ENCODE measurements around the gene DENND11.

DENND11 gene, protein sequence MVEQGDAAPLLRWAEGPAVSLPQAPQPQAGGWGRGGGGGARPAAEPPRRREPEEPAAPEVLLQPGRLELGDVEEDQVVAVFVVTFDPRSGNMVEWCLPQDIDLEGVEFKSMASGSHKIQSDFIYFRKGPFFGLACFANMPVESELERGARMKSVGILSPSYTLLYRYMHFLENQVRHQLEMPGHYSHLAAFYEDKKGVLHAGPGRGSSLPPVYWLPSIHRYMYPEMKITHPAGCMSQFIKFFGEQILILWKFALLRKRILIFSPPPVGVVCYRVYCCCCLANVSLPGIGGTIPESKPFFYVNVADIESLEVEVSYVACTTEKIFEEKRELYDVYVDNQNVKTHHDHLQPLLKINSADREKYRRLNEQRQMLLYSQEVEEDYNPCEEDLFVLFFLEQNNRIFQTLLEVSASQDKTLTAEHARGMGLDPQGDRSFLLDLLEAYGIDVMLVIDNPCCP

GRCh38 chr7:141702047-141702567, at the start of gene DENND11:
DENND11 (minus strand) TSS chr7:141702166; CDS start chr7:141702153, 13 bp downstream.
- peak in 29 of 56 donors; percentile 19 to 66 (median 44) for DNase-seq

GRCh38 chr7:141748396-141748795, 46.4 kb upstream of the DENND11 start:
- no peak for DNase-seq

DNA sequence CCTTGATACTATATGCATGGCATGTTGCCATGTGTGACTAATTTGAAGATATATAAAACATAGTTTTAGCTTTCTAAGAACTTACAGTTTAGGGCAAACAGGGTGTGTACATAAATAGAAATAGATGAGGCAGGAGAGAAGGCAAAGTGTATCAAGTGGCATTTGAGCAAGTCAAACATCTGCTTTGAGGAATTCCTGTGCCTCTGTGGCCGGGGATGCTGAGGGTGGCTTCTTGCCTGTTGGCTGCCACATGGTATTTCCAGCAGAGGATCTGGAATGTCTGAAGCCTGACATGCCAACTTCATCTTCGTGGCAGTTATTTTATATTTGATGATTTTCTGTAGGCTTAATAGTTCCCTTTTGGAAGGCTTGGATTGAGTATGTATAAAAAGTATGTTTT, 42.2 kb upstream of the DENND11 start:
- DNase-seq, result no peak

DNA sequence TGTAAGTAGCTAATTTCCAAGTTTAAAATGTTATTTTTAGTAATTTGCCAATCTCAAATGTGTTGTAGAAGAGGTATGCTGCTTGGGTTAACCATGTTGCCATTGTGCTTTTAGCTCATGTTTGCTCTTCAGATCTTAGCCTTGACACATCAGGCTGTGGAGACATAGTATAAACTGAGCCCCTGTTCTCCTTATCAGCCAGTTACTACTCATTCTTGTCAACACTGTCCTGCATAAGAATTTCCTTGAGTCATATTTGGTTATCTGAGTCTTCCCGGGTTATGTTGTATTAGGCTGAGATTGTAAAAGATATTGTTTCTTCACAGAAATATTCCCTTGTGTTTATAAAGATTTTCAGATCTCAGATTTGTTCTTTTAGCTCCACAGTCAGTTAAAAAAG, 40.3 kb upstream of the DENND11 start:
- no peak for DNase-seq

DNA sequence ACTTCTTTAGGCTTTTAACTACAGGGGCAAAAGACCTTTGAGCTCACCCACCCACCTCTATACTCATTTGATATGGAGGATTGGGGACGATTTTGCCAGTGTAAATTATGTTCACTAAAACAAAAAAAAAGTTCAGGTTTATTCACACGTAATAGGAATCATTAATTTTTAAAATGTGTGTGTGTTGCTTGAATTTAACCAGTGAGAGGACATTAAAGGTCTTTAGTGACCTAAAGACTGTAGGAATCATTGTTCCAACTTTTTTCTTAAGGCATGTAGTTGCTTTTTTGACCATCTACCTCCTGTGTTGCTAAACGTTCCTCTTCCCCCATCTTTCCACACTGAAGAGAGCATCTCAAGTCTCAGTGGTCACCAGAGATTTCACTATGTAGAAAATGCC, 37.3 kb upstream of the DENND11 start:
- no peak for DNase-seq

GRCh38 chr7:141738592-141739013, 36.6 kb upstream of the DENND11 start:
- no peak for DNase-seq

DNA sequence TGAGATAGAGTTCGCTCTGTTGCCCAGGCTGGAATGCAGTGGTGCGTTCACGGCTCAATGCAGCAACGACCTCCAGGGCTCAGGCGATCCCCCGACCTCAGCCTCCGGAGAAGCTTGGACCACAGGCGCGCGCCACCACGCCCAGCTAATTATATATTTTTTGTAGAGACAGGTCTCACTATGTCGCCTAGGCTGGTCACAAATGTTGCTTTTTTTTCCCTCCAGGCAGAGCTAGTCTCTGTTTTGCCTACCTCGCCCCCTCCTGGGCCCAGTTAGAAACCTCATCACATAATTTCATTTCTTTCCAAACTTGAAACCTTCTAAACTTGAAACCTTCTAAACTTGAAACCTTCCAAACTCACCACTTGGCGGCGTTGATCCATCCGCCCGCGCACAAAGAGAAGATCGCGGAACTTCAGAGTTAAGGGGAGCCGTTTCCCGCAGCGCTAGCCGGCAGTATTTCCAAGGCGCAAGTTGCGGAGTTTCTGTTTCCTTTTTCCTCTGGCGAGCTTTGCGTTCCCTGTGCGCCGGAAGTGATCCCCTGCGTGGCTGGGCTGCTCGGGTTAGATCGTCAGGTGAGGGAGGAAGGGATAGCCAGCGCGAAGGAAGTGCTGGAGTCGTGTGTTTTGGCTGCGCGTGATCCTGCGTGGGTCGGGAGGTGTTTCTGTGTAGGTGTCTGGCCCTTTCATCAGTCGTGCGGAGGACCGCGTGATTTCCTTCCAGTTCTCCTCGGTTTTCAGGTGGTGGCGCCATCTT, 36.0 kb upstream of the DENND11 start, which contains the start of gene SSBP1:
SSBP1 (plus strand) TSS at position 523 of the 756 bp plus-strand sequence. CDS start 809 bp downstream, outside the sequence.
- DNase-seq, result peak; percentile 46 to 95 (median 86)

DNA sequence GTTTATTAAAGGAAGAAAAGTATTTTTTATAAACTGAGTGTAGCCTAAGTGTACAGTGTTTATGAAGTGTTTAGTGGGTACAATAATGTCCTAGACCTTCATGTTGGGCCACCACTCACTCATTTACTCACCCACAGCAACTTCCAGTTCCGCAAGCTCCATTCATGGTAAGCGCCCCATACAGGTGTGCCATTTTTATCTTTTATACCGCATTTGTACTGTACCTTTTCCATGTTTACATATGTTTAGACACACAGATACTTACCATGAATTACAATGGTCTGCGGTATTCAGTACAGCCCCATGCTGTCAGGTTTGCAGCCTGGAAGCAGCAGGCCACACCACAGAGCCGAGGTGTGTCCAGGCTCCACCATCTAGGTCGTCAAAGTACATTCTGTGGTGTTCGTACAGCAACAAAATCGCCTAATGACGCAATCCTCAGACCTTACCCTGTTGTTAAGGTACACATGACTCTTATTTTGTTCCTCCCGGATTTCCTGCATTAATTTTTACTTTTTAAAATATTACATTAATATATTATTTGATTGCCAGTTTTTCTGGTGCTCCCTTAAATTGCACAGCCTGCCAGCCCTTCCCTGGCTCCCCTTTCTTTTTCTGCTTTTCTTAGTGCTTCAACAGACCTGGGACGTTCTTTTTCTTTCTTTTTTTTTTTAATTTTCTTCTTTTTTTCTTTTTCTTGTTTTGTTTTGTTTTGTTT, 35.3 kb upstream of the DENND11 start:
- DNase-seq, result no peak

GRCh38 chr7:141731476-141732149, 29.6 kb upstream of the DENND11 start:
- DNase-seq, result peak in 3 of 56 donors; percentile 3 to 7 (median 3)

GRCh38 chr7:141729020-141729419, 27.1 kb upstream of the DENND11 start:
- no peak for DNase-seq

- no peak for DNase-seq
Observed at GRCh38 chr7:141722529-141722928, 20.6 kb upstream of the DENND11 start.

DNA sequence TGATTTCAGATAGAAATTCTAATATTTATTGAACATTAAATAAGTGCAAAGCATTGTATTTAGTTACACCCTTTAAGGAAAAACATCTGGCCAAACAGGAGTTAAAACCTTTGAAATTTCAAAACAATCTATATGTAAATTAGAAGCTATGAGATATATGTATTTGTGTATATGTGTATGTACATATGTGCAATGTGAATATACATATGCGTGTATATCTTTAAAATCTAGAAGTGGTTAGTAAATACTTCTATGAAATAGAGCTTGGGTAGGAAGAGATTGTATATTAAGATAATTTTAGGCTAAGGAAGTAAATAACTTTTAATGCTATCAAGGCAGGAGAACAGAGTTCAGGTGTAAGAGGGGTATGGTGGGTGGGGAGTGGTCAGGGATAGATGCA, 15.5 kb upstream of the DENND11 start:
- no peak for DNase-seq

DNA sequence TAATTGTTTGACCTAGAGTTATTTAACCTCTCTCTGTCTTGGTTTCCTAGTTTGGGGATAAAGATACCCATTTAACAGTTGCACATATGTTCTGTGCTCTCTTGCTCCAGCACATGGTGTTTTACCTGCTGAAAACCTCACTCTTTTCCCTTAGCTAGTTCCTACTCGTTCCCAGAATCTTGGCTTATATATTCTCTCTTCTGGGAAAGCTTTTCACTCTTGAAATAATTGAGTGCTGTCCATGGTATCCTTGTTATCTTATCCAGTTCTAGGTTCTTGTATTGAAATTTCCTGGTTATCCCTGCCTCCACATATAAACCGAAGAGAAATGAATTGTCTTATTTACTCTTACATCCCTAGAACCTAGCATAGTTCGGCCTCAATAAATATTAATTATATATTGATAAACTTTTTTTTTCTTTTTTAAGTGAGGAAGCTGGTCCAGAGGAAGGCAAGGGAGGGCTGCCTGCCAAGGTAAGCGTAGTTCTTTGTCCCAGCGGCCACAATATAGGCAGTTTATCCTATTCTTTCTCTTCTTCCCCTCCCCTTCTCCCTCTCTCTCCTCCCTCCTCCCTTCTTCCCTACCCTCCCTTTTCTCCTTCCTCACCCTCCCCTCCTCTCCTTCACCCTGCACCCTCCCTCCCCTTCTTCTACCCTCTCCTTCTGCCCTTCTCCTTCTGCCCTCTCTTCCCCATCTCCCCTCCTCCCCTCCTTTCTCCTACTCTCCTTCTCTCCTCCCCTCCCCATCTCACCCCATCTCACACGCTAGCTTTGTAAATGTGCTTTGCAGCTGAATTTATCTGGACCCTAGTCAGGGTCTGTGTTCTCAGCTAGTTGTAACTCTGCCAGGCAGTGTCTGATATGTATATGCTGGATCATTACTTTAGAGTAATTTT, 14.1 kb upstream of the DENND11 start:
- DNase-seq, result no peak

DNA sequence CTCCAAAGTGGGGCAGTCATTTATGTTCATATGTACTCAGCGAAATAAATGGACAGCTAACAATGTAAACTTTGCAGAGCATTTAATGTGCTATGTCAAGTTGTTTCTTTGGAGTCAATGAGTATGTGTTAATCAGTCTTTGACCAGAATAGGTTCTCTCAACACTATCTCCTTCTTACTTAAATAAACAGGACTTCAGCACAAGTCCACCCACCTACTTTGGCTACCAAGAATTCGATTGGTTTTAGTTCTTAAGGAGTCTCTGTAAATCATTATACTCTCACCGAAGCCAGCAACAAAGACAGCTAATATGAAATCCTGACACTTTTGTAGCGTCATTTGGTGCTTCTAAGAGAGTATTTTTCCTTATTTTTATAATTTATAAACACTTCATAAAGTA, 13.1 kb upstream of the DENND11 start:
- no peak for DNase-seq

DNA sequence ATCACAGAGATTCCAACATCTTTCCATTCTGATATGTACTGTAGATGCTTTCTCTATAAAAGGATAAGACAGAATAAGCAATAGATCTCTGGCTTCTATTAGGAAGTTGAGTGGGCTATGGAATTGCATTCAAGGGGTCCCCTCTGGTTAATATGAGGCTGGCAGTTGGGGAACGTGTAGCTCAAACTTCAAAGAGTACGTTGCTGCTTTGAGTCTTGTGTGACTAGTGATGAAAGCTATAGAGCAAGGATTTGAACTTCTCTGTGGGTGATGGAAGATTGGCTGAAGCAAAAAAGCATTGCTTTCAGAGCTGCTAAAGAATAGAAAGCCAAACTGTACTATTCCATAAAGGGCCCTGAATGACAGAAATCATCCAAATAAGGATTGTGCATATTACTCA, 12.6 kb upstream of the DENND11 start:
- DNase-seq, result no peak

DNA sequence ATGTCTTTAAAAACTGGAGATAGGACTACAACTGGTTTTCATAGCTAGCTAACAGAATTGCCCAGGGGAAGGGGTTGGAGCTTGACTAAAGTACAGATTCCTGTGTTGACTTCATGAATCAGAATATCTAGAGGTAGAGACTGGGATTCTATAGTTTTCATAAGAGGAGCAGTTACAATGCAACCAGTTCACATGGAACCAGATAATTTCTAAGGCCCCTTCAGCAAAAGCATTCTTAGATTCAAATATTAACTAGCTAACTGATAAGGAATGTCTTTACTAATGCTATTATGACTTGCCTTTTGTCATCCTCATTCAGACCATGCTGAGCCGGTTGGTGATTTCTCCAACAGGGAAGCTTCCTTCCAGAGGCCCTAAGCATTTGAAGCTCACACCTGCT, 11.9 kb upstream of the DENND11 start:
- no peak for DNase-seq

- no peak for DNase-seq
Observed at GRCh38 chr7:141712603-141713255, 10.8 kb upstream of the DENND11 start.

DNA sequence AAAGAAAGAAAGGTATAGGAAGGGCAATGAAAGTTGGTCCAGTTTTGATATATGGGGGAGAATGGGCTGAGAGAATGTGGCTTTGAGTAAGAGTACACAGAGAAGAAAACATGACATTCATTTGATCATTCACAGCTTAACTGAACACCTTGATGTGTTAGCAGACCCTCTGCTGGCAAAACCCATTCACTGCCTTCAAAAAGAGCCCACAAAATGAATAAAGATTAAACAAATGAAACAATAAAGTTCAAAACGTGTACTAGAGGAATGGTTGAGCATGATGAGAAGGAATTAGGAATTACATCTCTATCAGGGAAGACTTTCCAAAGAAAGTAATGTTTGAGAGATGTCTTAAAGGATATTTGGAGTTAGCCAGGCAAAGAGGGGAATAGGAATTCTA, 8.3 kb upstream of the DENND11 start:
- DNase-seq, result no peak

GRCh38 chr7:141709749-141710148, 7.8 kb upstream of the DENND11 start:
- DNase-seq, result no peak
